Loucy (cell line): ENCODE measurements around the gene INO80D.

Experiments used
- CTCF ChIP-seq: fragments of 200-600 bp; sonication (generic); conservative IDR thresholded peaks from 2 replicates; pipeline ENCODE4 v1.5.1; 2014; ENCODE audit warnings: mild to moderate bottlenecking, antibody characterized with exemption, low read length
- EZH2phosphoT487 ChIP-seq: fragments of 200-600 bp; IDR thresholded peaks from 2 replicates; pipeline ENCODE4 v1.6.1; 2018; ENCODE audit warnings: antibody characterized with exemption, mild to moderate bottlenecking, moderate library complexity, borderline replicate concordance

GRCh38 chr2:205970348-205970747 is 115.6 kb downstream of the INO80D start:
- TF ChIP-seq CTCF, result no peak
- no peak for TF ChIP-seq EZH2phosphoT487
